ENCODE data around the gene SPACA5B.

GRCh38 chrX:48156014-48156413 lies 25.6 kb downstream of the SPACA5B start:
- TF ChIP-seq POLR2A (IDR thresholded peaks at IDR 0.05; ENCODE audit: low read length), result no peak
- no peak for TF ChIP-seq GATA1 (IDR thresholded peaks at IDR 0.05; ENCODE audit: low read depth, low read length)

Measured in erythroblast (primary cell).